DOHH2 (cell line): ENCODE data around the gene RIT2.

Experiments used
- EZH2phosphoT487 ChIP-seq: fragments of 200-600 bp; sonication (generic); IDR thresholded peaks from 2 replicates; pipeline ENCODE4 v1.6.1; 2017; ENCODE audit warnings: borderline replicate concordance, mild to moderate bottlenecking, antibody characterized with exemption, low read length, moderate library complexity, mixed read lengths
- TF ChIP-seq, protein P1 (sequence below): fragments of 200-600 bp; sonication (generic); IDR thresholded peaks from one replicate; pipeline ENCODE4 v1.5.1; 2014; ENCODE audit warnings: antibody characterized with exemption, mild to moderate bottlenecking, low read depth, low read length; ENCODE audit not compliant: poor library complexity, severe bottlenecking

DNA sequence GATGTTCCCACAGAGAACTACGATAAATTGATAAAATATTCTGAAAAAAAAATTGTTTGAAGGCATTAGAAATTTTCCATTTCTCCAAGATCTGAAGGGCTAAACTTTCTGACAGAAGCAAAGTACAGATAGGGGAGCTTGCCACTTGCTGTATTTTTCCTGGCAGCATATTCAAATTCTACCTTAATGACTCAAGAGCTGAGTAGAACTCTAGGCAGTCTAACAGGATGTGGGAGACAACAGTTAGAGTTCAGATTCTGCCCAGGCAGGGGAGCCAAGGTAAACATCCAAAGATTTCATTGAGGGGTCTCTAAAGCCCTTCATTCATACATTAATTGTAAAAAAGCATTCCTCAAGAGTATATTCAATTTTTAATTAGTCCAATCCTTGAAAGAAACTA, 46.0 kb upstream of the RIT2 start:
- TF ChIP-seq, protein P1, sequence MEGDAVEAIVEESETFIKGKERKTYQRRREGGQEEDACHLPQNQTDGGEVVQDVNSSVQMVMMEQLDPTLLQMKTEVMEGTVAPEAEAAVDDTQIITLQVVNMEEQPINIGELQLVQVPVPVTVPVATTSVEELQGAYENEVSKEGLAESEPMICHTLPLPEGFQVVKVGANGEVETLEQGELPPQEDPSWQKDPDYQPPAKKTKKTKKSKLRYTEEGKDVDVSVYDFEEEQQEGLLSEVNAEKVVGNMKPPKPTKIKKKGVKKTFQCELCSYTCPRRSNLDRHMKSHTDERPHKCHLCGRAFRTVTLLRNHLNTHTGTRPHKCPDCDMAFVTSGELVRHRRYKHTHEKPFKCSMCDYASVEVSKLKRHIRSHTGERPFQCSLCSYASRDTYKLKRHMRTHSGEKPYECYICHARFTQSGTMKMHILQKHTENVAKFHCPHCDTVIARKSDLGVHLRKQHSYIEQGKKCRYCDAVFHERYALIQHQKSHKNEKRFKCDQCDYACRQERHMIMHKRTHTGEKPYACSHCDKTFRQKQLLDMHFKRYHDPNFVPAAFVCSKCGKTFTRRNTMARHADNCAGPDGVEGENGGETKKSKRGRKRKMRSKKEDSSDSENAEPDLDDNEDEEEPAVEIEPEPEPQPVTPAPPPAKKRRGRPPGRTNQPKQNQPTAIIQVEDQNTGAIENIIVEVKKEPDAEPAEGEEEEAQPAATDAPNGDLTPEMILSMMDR = no peak
- TF ChIP-seq EZH2phosphoT487 = no peak
